HG03354 (cell line): ENCODE data around the gene SLC38A3.

Experiments
- ATAC-seq: cut with Tn5 transposase; IDR thresholded peaks from one replicate; pipeline ENCODE4 v1.9.1; 2021; ENCODE audit warnings: mild to moderate bottlenecking; ENCODE audit not compliant: unreplicated experiment, poor library complexity, severe bottlenecking

Gene SLC38A3

GRCh38 chr3:50204804-50205412, at the start of gene SLC38A3:
Gene SLC38A3, plus strand, starts transcription at chr3:50205271. Its CDS starts 8,929 bp downstream, at chr3:50214200.
- ATAC-seq: no peak

- ATAC-seq: no peak
Observed at GRCh38 chr3:50155491-50155878, 49.6 kb upstream of the SLC38A3 start.

- no peak for ATAC-seq
Observed at GRCh38 chr3:50155891-50156290, 49.2 kb upstream of the SLC38A3 start.

GRCh38 chr3:50156549-50157493, 48.2 kb upstream of the SLC38A3 start:
- no peak for ATAC-seq

GRCh38 chr3:50157827-50158529, 47.1 kb upstream of the SLC38A3 start:
- no peak for ATAC-seq

- no peak for ATAC-seq
Observed at GRCh38 chr3:50158530-50159146, 46.4 kb upstream of the SLC38A3 start.

- no peak for ATAC-seq
Observed at GRCh38 chr3:50160561-50160983, 44.5 kb upstream of the SLC38A3 start.

GRCh38 chr3:50161320-50161719, 43.8 kb upstream of the SLC38A3 start:
- ATAC-seq: no peak

- ATAC-seq: no peak
Observed at GRCh38 chr3:50162034-50162883, 42.8 kb upstream of the SLC38A3 start.

GRCh38 chr3:50163572-50164455, 41.3 kb upstream of the SLC38A3 start:
- no peak for ATAC-seq

GRCh38 chr3:50164481-50164880, 40.6 kb upstream of the SLC38A3 start:
- no peak for ATAC-seq

GRCh38 chr3:50164984-50165909, 39.8 kb upstream of the SLC38A3 start:
- no peak for ATAC-seq

GRCh38 chr3:50165910-50166538, 39.0 kb upstream of the SLC38A3 start:
- no peak for ATAC-seq

- ATAC-seq: no peak
Observed at GRCh38 chr3:50166620-50167019, 38.5 kb upstream of the SLC38A3 start.

- no peak for ATAC-seq
Observed at GRCh38 chr3:50167069-50167840, 37.8 kb upstream of the SLC38A3 start.

- ATAC-seq: no peak
Observed at GRCh38 chr3:50167841-50168209, 37.2 kb upstream of the SLC38A3 start.
